Left renal pelvis (tissue), 4 donors: ENCODE results near the gene SEZ6L. TPM values are rescaled to one million over a fixed set of nuclear protein-coding genes. Genes with fewer than 3 reads are reported as not detected.

Experiments
- DNase-seq, 4 donors: peaks; one replicate each; pipeline ENCODE4 v3.0.0-alpha.2; 2013; ENCODE audit warnings: low read depth in 4 of 4, low spot score in 3 of 4
- polyA plus RNA-seq, 4 donors: library from polyadenylated mRNA; unstranded; fragments of 120-200 nt; gene quantifications; one replicate each; pipeline ENCODE4 v1.2.1, GENCODE V29; 2013; ENCODE audit not compliant: insufficient read length in 4 of 4

Gene SEZ6L
- polyA plus RNA-seq: 1 to 10 TPM in 1 of 4 donors, under 1 TPM in 3; 0.13 to 1.3 (median 0.38) TPM

DNA sequence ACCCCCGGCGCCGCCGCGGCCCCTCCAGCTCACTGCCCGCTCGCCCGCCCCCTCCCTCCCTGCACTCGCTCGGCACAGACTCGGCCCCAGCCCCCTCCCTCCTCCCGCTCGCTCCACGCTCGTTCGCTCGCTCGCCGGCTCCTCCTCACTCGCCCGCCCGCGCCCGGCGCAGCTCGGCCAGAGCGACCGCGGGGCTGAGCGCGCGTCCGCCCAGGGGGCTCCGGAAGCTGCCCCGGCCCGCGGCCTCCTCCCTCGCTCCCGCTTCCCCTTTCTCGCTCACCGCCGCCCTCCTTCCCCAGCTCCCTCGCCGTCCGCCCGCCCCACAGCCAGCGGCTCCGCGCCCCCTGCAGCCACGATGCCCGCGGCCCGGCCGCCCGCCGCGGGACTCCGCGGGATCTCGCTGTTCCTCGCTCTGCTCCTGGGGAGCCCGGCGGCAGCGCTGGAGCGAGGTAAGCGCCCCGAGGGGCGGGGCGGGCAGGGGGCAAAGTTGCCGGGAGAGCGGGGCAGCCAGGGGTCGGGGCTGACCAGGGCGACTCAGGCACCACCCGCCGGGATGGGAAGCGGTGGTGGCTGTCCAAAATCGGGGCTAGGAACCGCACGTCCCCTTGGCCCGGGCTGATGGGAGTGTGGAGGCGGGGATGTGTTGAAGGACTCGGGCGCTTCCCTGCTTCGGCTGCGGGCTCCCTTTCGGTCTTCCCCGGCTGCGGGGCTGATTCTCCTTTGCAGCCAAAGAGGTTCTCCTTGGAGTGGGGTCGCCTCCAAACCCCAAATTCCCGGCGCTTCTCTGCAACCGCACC is at the start of gene SEZ6L:
Gene SEZ6L, plus strand, starts transcription at position 148 of the 797 bp plus-strand sequence. Its CDS starts 208 bp downstream, at position 356.
- peak in 1 of 4 donors; percentile 3 for DNase-seq

DNA sequence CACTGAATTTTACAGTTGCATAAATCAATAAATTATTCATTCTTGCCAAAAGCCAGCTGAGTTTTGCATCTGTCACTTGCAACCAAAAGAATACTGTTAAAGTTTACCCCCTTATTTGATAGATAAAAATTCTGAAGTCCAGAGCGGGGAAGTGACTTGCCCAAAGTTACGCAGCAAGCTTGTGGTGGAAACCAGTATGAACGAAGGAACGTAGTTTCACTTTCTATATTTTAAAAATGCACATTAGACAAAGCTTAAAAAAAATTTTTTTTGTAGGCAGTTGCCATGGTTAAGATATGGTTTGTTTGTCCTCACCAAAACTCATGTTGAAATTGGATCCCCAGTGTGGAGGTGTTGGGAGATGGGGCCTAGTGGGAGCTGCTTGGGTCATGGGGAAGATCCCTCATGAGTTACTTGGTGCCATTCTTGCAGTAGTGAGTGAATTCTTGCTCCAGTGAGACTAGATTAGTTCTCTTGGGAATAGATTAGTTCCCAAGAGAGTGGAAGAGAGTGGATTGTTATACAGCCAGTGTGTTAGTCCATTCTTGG is 46.3 kb upstream of the SEZ6L start:
- no peak for DNase-seq

DNA sequence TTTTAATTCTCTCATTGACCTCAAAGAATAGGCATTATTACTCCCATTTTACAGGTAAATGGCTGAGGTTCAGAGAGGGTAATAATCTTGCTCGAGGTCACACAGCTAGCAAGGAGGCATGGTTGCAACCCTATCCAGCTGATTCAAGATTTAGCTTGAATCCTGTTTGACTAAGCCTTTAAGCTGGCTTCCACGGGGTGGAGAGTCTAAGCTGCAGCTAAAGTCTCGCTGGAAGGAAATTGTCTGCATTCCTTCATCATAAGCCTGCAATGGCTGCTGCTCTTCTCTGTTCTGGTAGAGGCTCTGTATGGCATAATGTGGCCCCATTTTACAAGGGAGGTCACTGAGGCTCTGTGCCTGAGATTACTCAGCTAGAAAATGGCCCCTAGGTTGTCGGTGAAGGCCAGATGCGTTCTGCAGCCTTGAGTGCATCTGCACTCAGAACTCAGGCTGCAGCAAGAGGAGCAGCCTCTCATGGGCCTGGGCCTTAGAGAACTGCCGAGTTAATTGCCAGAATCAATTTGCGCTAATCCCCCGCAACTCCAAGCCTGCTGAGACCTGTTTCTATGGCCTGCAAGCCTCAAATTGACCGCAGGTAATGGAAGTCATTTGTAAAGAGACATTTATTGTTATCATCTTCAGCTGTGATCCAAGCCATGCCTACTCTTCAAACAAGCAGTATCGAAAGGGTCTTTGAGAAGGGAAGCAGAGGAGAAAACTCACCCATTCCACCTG is 44.1 kb upstream of the SEZ6L start:
- no peak for DNase-seq

DNA sequence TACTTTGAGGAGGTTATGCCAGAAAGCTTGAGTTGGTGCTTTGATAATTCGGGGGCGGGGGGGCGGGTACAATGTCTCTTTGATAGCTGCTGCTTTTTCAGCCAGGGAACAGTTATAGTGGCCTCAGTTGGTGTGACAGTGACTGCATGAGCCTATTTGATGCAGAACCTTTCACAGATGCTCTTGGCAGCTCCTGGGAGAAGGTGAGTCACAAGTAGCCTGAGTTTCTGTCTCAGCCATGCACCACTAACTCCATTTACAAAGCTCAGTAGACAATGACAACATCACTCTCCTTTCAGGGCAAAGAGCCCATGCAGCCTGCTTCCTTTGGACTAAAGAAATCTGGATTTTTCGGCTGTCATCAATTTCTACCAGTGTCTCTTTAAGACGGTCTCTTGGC is 42.1 kb upstream of the SEZ6L start:
- DNase-seq: no peak

DNA sequence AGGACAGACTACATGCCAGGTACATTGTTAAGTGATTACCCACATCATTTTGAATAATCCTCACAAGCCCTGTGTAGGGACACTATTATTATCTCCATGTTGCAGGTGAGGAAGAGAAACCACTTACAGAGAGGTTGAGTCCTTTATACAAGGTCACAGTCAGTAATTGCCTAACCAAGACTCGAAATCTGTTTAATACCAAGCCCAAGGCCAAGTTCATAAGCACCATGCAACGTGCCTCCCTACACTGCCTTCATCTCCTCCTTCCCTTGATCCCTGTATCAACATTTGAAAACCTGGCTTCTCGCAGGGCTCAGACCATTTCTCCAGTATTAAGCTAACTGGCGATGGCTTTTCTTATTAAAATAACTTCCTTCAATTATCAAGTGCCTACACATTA is 41.7 kb upstream of the SEZ6L start:
- DNase-seq: no peak

DNA sequence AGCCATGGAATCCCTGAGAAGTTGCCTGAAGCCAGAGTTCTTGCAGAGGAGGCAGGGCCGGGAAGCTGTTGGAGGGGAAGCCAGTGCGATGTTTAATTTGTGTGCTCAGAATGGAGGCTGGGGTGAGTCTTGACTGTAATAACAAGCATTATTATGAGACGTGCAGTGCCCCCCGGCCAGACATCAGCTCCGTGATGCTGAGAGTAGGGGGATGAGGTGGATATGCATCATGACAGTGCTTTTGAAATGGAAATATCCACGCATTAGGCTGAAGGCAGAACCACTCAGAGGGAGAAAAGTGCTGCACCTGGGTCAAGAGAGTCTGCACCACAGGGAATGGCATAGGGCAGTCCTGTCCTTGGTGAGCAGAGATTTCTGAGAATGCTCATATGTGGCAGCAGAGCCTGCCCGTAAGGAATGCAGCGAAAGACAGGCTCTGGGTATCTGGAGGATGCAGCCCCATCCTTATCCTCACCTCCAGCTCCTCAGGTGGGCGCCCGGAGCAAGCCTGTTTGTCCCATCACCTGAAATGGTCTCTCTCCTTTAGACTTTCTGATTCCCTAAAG is 37.6 kb upstream of the SEZ6L start:
- DNase-seq: no peak

DNA sequence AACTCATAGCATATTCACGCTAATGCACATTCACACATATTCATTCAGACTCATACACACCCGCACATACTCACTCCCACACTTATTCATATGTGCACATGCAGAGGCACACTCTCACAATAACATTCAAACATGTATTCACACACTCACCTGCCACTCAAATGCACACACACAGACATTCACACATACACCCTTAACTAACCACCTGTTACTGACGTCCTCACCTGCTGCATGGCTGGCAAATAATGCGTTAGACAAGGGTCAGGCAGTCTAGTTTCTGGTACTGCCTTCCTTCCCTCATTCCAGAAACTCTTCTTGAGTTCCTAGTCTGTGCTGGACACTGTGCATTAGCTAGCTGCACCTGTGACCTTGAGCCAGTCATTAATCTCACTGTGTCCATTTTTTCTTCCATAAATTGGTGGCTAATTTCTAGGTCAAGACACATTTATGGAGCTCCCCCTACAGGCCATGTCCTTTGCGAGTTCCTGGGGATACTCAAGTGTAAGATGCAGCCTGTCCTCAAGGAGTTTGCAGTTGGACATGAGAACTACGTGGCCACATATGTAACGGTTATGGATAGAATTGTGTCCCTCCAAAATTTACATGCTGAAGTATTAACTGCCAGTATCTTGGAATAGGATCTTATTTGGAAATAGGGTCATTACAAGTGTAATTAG is 34.5 kb upstream of the SEZ6L start:
- no peak for DNase-seq

DNA sequence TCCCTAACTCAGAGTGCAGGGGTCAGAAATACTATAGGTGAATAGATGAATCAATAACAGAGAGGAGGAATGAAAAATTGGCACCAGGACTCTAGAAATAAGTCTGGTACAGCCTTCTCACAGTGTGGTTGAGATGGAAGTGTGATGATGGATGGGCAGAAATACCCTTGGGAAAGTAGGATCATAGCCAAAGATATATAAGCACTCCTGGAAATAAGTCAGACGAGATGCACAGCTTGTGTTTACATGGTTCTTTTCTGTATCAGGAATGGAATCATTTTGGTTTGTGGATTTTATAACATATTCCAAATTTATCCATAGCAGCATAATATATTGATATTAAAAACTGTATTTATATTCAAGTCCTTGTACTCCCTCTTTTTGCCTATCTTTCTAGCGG is 33.5 kb upstream of the SEZ6L start:
- DNase-seq: no peak

DNA sequence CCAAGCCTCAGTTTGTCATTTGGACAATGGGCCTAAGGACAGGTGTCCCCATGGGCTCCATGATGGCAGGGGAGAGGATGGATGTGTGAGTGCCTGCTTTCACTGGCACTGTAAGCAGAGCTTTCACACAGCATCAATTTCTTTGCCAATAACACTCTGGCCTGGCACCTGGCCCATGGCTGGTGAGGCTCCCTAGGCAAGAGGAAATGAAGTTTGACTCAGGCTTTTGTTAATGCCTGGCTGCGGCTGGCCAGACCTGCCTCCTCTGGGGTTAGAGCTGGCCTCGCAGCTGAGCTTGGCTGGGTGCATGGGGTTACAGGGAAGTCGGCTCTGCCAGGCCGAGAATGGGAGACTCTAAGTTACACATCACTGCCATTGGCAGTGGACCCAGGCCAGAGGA is 30.0 kb upstream of the SEZ6L start:
- DNase-seq: no peak

DNA sequence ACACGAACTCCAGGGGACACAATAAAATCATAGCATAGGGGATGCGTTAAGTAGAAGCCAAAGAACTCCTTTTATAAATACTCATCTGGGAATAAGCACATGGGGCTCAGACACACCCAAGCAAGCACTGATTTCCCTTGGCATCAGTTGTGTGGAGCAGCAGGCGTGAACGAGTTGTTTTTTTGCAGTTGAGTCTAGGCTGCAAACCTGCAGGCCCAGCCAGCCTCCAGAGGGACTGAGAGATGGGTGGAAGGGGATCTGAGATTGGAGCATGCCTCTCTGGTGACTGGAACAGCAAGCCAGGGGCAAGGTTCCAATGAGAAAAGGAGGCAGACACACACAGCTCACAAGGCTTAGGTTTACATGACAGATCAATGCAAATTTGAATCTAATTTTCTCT is 27.4 kb upstream of the SEZ6L start:
- no peak for DNase-seq

DNA sequence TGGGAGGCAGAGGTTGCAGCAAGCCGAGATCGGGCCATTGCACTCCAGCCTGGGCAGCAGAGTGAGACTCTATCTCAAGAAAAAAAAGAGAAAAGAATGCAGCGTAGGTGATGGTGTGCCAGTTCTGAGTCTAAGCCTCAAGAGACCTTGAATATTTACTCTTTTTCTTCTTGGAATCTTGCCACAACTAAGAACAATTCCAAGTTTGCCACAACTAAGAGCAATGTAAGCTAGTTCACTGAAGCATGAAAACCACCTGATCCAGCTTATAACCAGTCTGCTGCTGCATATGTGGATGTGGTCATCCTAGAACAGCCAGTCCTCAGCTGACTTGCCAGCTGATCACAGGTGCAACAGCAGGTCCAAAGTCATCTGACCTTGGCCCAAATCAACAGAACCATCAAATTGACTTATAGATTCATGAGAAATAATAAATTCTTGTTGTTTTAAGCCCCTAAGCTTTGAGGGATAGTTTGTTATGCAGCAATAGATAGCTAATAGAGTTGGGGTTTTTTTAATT is 25.4 kb upstream of the SEZ6L start:
- no peak for DNase-seq

DNA sequence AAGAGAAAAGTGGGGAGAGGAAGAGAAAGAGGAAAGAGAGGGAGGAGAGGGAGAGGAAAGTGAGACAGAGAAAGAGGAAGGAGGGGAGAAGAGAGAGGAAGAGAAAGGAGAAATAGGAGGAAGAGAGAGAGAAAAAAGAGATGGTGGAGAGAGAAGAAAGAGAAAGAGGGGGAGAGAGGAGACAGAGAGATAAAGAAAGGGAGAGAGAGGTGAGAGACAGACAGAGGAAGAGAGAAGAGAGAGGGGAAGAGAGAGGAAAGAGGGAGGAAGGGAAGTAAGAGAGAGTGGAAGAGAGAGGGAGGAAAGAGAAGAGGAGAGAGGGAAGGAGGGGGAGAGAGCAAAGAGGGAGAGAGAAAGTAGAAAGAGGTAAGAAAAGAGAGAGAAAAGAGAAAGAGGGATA is 9.4 kb upstream of the SEZ6L start:
- DNase-seq: no peak

DNA sequence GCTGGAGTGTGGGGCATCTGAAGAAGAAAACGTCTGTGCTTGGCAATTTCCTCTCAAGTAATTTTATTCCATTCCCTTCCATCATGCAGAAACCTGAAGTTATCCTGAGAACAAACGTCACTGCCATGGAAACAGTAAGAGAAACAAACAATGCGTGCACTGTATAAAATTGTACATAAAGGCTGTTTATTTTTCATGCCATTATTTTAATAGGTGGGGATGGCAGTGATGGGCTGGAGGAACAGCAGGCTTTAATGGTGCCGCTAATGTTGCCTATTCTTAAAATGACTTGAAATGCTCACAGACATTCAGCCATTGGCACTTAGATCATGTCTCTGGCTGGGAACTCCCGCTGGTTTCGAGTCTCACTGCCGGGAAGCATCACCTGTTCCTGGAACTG is 7.5 kb upstream of the SEZ6L start:
- no peak for DNase-seq

DNA sequence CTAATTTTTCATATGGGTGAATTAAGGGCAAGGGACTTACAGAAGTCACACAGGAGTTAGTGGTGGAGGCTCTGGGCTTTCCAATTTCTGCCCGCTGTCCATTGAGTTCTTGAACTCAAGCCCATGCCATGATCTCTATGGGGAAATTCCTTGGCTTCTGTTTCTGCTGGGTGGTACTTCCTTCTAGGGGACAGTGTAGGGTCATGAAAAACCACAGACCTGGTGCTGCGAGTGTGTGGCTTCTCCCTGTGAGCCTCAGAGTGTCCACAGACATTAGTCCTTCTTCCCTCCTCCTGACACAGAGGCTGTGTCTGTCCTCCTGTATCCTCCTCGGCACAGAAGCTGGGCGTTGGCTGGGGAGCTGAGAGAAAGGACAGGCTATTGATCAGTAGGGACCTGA is 6.3 kb upstream of the SEZ6L start:
- DNase-seq: no peak

DNA sequence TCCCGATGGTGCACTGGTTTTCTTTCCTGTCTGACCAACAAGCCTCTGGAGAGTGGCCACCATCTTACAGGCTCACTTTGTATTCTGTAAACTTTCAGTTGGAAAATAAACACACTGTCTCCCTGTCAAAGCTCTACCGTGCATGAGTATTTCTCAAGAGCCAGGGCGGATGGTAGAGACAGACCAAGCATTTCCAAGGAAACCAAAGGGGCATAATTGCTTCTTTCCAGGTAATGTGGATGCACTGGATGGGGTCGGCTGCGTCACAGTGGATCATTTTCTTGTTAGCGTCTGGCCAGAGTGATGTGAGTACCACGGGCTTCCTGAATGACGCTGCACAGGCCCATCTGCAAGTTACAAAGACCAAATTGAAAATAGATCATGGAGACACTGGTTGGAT is 5.1 kb upstream of the SEZ6L start:
- no peak for DNase-seq

DNA sequence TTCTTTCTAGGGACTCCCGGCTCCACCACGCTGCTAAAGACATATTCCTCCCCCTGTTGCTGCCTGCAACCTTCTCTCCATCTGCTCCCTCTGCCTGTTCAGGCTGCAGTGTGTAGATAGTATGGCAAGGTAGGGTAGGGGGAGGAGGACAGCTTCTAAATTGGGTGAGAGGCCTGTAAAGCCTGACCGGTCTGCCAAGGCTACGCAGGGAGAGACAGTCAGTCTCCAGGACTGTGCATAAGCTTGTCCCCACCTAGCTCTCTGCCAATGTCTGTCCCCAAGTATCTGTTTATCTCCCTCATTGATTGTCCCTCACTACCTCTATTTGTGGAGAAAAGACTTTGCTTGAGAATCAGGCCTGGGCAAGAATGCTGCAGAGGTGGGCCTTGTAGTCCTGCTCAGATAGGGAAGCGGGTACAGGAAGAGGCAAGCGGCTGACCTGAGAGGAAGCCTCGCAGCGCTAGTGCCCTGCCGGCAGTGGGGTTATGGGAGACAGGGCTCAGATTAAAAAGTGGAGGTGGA is 871 bp upstream of the SEZ6L start:
- no peak for DNase-seq

DNA sequence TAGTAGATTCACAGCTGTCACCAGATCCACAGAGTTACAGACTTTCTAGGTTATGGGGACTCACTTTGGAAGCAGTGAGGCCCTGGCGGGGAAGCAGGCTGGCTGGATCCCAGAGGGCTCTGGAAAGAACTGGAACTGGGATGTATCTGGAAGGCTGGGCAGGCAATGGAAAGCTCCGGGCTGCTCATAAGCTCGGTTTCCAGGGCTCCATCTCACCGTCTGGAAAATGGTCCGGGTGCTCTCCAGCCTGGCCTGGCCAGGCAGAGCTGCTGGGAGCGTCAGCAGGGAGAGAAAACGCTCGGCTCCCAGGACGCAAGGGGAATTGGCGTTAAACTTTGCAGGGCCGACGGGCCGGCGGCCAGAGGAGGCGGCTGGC is 335 bp upstream of the SEZ6L start:
- no peak for DNase-seq

DNA sequence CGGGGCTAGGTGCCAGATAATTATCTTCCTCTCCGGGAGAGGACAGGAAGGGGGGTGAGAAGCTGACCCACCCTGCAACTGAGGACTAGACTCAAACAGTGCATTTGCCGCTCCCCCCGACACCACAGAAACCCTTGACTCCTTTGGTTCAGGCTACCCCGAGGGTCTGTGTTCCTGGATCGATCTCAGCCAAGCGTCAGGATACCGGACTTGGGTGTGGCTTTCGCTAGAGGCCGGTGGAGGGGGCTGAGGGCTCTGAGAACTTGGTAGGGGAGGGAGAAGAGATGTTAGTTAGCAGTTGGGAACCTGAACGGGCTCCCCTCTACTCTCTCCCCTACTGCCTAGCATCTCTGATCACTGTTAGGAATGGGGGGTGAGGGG is 840 bp downstream of the SEZ6L start:
- no peak for DNase-seq

DNA sequence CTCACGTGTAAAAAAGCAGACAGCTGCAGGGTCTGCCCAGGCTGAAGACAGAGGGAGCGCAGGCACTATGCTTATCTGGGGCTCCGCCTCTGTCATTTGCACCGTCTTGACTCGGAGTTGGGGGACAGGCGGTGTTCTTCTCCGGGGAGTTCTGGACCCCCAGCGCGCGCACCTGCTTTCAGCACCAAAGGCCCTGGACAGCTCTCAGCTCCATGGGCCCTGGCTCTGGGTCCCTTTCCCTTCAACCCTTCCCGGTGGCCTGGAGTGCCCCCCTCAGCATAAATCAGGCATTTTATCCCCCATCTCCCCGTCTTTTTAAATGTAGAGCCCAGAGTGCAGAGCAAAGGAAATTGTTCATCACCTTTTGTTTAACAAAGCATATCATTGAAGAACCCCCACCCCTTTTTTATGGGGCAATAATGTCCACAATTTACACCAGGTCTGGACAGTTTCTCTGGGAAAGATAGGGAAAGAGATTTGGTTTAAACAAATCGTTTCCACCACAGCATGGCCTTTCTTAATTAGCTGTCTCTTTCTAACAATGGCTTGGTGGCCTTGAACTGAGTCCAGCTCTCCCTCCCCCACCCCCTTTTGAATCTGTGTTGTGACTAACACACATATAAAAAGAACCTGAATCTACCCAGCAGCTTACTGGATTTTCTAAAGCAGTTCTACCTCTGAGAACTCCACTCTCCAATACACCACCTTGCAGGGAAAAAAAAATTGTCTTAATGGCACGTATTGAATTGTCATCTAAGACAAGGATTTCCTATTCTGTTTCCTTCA is 1.7 kb downstream of the SEZ6L start:
- DNase-seq: no peak
